ENCODE results near the gene EFHD2. TPM values are rescaled to one million over a fixed set of nuclear protein-coding genes. Genes with fewer than 3 reads are reported as not detected.

The EFHD2 gene
- total RNA-seq, 1 donor from 2014 or later: 64.3 TPM

GRCh38 chr1:15412175-15412800, 2.6 kb downstream of the EFHD2 start:
- Histone ChIP-seq H3K27ac (peak overlapping the region; percentile 59), H3K4me3 (peak overlapping the region; percentile 68), H3K4me1 (peaks cover 38% of the 10 kb centered on the region), H3K27me3 (no peaks in the 10 kb centered on the region), H3K36me3 (no peaks in the 10 kb centered on the region), H3K9me3 (no peaks in the 10 kb centered on the region)
- no peak for TF ChIP-seq CTCF (IDR thresholded peaks at IDR 0.05)
- DNase-seq (no peak), ATAC-seq (no peak)
- intact Hi-C loops (cut with DNase I): no loop called here

- Histone ChIP-seq H3K4me3 (peak overlapping the region; percentile 68), H3K36me3 (no peaks in the 10 kb centered on the region), H3K27me3 (no peaks in the 10 kb centered on the region), H3K27ac (no peak overlapping the region), H3K9me3 (no peaks in the 10 kb centered on the region), H3K4me1 (peaks cover 42% of the 10 kb centered on the region)
- ATAC-seq: no peak
- TF ChIP-seq CTCF (IDR thresholded peaks at IDR 0.05): no peak
- DNase-seq: no peak
- intact Hi-C loops (cut with DNase I): no loop called here
Measured at GRCh38 chr1:15412843-15413242, 3.2 kb downstream of the EFHD2 start.

- intact Hi-C loops (cut with DNase I): no loop called here
- no peak overlapping the region for H3K27ac ChIP-seq
Measured at GRCh38 chr1:15413563-15414444, 4.1 kb downstream of the EFHD2 start.

GRCh38 chr1:15414445-15414983, 4.8 kb downstream of the EFHD2 start:
- intact Hi-C loops (cut with DNase I): no loop called here
- Histone ChIP-seq H3K27ac (no peak overlapping the region), H3K4me3 (no peak overlapping the region), H3K36me3 (no peaks in the 10 kb centered on the region), H3K4me1 (peaks cover 51% of the 10 kb centered on the region), H3K27me3 (no peaks in the 10 kb centered on the region), H3K9me3 (no peaks in the 10 kb centered on the region)
- ATAC-seq (no peak), DNase-seq (no peak)
- no peak for TF ChIP-seq CTCF (IDR thresholded peaks at IDR 0.05)

More at GRCh38 chr1:15413563-15414444, 4.1 kb downstream of the EFHD2 start:
- ATAC-seq: no peak
- H3K4me1 ChIP-seq: peaks cover 45% of the 10 kb centered on the region
- H3K27me3 ChIP-seq: no peaks in the 10 kb centered on the region
- TF ChIP-seq CTCF (IDR thresholded peaks at IDR 0.05): no peak
- DNase-seq: no peak
- no peak overlapping the region for H3K4me3 ChIP-seq
- no peaks in the 10 kb centered on the region for H3K36me3 ChIP-seq
- H3K9me3 ChIP-seq: no peaks in the 10 kb centered on the region

GRCh38 chr1:15417059-15417934, 7.6 kb downstream of the EFHD2 start:
- peak; percentile 66 for ATAC-seq
- Histone ChIP-seq H3K27ac (peak overlapping the region; percentile 42), H3K4me3 (no peak overlapping the region), H3K9me3 (no peaks in the 10 kb centered on the region), H3K27me3 (no peaks in the 10 kb centered on the region), H3K4me1 (peaks cover 53% of the 10 kb centered on the region), H3K36me3 (no peaks in the 10 kb centered on the region)
- intact Hi-C loops (cut with DNase I): no loop called here
- no peak for TF ChIP-seq CTCF (IDR thresholded peaks at IDR 0.05)
- no peak for DNase-seq

Data from upper lobe of right lung (tissue), 1 donor.